ENCODE data around the gene STRIT1. TPM values are rescaled to one million over a fixed set of nuclear protein-coding genes. Genes with fewer than 3 reads are reported as not detected.
A peak's percentile ranks its signal among the peaks of the same experiment; 100 is the strongest.

The STRIT1 gene
- total and polyA plus RNA-seq, 2 experiments from 2014 or later, result 0.60 to 1.4 TPM

DNA sequence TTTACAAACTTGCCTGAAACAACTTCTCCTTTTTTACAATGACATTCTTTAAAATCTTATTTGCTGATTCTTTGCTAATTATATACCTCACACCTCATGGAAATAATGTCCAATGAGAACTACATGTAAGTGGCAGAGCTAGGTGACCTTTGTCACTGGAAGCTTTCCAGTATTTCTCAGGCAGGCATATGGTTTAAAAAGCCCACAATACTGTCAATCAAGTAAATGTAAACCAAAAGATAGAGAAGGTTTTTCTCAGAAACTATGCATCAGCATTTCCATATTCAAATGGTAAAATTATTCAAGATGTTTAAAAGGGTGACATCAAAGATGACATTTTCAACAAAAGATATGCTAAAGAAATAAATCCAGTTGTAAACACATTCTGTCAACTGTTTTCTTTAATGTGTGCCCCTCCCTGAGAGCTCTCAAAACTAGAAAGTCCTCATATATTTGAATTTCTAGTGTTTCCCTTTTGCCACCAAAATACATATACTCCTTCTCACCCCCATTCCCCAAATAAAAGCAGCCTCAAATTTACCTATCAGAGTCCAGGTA, 10.1 kb upstream of the STRIT1 start:
- Histone ChIP-seq H3K36me3 (replicated peaks; ENCODE audit: insufficient read depth, low read depth) (no peaks in the 10 kb centered on the region), H3K27ac (peak overlapping the region; percentile 28), H3K9me2 (replicated peaks; ENCODE audit: insufficient read depth) (no peaks in the 10 kb centered on the region), H3K4me1 (ENCODE audit: insufficient read depth) (peaks cover 9% of the 10 kb centered on the region), H2AFZ (no peak overlapping the region), H3K4me2 (no peak overlapping the region), H3K9me3 (ENCODE audit: low read depth) (no peaks in the 10 kb centered on the region), H3K4me3 (no peak overlapping the region), H4K20me1 (ENCODE audit: insufficient read depth, poor library complexity, severe bottlenecking) (no peaks in the 10 kb centered on the region), H3K79me2 (no peaks in the 10 kb centered on the region), H3K27me3 (no peaks in the 10 kb centered on the region)
- no peak for TF ChIP-seq EZH2phosphoT487 (IDR thresholded peaks at IDR 0.05; ENCODE audit: low read depth, severe bottlenecking, unreplicated experiment)
- TF ChIP-seq EZH2 (IDR thresholded peaks at IDR 0.05; ENCODE audit: borderline replicate concordance), result no peak
- TF ChIP-seq, protein P1, sequence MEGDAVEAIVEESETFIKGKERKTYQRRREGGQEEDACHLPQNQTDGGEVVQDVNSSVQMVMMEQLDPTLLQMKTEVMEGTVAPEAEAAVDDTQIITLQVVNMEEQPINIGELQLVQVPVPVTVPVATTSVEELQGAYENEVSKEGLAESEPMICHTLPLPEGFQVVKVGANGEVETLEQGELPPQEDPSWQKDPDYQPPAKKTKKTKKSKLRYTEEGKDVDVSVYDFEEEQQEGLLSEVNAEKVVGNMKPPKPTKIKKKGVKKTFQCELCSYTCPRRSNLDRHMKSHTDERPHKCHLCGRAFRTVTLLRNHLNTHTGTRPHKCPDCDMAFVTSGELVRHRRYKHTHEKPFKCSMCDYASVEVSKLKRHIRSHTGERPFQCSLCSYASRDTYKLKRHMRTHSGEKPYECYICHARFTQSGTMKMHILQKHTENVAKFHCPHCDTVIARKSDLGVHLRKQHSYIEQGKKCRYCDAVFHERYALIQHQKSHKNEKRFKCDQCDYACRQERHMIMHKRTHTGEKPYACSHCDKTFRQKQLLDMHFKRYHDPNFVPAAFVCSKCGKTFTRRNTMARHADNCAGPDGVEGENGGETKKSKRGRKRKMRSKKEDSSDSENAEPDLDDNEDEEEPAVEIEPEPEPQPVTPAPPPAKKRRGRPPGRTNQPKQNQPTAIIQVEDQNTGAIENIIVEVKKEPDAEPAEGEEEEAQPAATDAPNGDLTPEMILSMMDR (IDR thresholded peaks at IDR 0.05; ENCODE audit: poor library complexity), result no peak
- DNase-seq (ENCODE audit: low spot score), result no peak

DNA sequence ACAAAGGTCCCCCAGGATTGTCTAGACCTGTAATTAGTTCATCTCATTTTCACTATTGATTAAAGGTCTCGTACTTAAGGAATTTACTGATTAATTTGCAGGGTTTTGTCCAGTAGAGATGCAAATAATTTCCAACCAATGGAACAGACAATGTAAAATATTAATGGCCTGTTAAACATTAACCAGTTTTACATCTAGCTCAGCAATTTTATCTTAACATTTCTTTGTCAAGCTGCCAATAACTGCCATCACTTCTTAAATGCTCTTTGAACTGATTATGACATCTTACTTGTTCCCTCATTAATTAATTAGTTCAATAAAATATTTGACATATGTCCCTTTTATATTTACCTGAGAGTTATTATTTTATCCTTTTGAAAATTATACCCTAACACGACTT, 9.4 kb upstream of the STRIT1 start:
- H3K9me2 ChIP-seq (replicated peaks; ENCODE audit: insufficient read depth), result no peaks in the 10 kb centered on the region
- no peaks in the 10 kb centered on the region for H3K79me2 ChIP-seq
- H4K20me1 ChIP-seq (ENCODE audit: insufficient read depth, poor library complexity, severe bottlenecking), result no peaks in the 10 kb centered on the region
- DNase-seq (ENCODE audit: low spot score), result no peak
- no peak overlapping the region for H3K4me3 ChIP-seq
- H3K27me3 ChIP-seq, result no peaks in the 10 kb centered on the region
- peak overlapping the region; percentile 17 for H3K4me2 ChIP-seq
- no peaks in the 10 kb centered on the region for H3K9me3 ChIP-seq (ENCODE audit: low read depth)
- no peak overlapping the region for H2AFZ ChIP-seq
- H3K27ac ChIP-seq, result peak overlapping the region; percentile 28
- H3K4me1 ChIP-seq (ENCODE audit: insufficient read depth), result peaks cover 9% of the 10 kb centered on the region
- no peak for TF ChIP-seq EZH2 (IDR thresholded peaks at IDR 0.05; ENCODE audit: borderline replicate concordance)
- TF ChIP-seq EZH2phosphoT487 (IDR thresholded peaks at IDR 0.05; ENCODE audit: low read depth, severe bottlenecking, unreplicated experiment), result no peak
- TF ChIP-seq, protein P1 (IDR thresholded peaks at IDR 0.05; ENCODE audit: poor library complexity), result no peak
- WGBS (ENCODE audit: low lambda C conversion rate, missing lambda C conversion rate), result 84% methylated on average over 2 of the region's 2 CpGs
- H3K36me3 ChIP-seq (replicated peaks; ENCODE audit: insufficient read depth, low read depth), result no peaks in the 10 kb centered on the region

DNA sequence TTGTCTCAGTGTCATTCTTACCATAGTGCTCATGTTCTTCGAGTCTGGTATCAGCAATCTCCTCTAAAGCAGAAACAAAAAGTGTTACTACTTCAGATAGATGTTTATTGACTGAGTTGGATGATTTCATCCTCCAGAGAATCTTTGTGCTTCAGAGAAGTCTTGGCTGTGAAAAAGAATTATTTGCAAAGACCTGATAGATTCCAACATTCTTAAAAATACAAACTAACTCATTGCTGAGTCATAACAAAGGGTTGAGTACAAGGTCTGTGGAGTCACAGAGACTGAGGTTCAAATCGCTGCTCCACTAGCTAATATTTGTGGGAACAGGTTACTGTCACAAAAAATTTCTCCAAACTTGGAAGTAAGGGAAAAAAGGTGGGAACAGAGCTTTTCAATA, 9.0 kb upstream of the STRIT1 start:
- Histone ChIP-seq H3K4me1 (ENCODE audit: insufficient read depth) (peaks cover 9% of the 10 kb centered on the region), H3K27ac (peak overlapping the region; percentile 20), H3K27me3 (no peaks in the 10 kb centered on the region), H3K79me2 (no peaks in the 10 kb centered on the region), H3K36me3 (replicated peaks; ENCODE audit: insufficient read depth, low read depth) (no peaks in the 10 kb centered on the region), H4K20me1 (ENCODE audit: insufficient read depth, poor library complexity, severe bottlenecking) (no peaks in the 10 kb centered on the region), H3K9me2 (replicated peaks; ENCODE audit: insufficient read depth) (no peaks in the 10 kb centered on the region), H3K9me3 (ENCODE audit: low read depth) (no peaks in the 10 kb centered on the region), H2AFZ (no peak overlapping the region), H3K4me3 (no peak overlapping the region), H3K4me2 (peak overlapping the region; percentile 17)
- WGBS (ENCODE audit: low lambda C conversion rate, missing lambda C conversion rate), result 77% methylated on average over 2 of the region's 2 CpGs
- DNase-seq (ENCODE audit: low spot score), result no peak
- TF ChIP-seq, protein P1 (IDR thresholded peaks at IDR 0.05; ENCODE audit: poor library complexity), result no peak
- TF ChIP-seq EZH2phosphoT487 (IDR thresholded peaks at IDR 0.05; ENCODE audit: low read depth, severe bottlenecking, unreplicated experiment), result no peak
- TF ChIP-seq EZH2 (IDR thresholded peaks at IDR 0.05; ENCODE audit: borderline replicate concordance), result no peak

DNA sequence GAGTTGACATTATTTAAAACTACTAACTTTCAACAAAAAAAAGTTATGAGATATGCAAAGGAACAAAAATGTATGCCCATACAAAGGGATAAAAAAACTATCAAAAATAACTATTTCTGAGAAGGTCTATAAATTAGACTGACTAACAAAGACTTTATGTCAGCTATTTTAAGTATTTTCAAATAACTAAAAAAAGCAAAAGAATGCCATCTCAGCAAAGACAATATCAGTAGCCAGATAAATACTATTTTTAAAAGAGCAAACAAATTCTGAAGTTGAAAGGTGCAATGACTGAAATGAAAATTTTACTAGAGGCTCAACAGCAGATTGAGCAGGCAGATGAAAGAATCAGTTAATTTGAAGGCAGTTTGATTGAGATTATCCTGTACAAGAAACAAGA, 3.6 kb upstream of the STRIT1 start:
- TF ChIP-seq EZH2 (IDR thresholded peaks at IDR 0.05; ENCODE audit: borderline replicate concordance), result no peak
- TF ChIP-seq, protein P1 (IDR thresholded peaks at IDR 0.05; ENCODE audit: poor library complexity), result no peak
- TF ChIP-seq EZH2phosphoT487 (IDR thresholded peaks at IDR 0.05; ENCODE audit: low read depth, severe bottlenecking, unreplicated experiment), result no peak
- Histone ChIP-seq H3K9me3 (ENCODE audit: low read depth) (peaks cover 4% of the 10 kb centered on the region), H2AFZ (no peak overlapping the region), H4K20me1 (ENCODE audit: insufficient read depth, poor library complexity, severe bottlenecking) (no peaks in the 10 kb centered on the region), H3K4me1 (ENCODE audit: insufficient read depth) (no peaks in the 10 kb centered on the region), H3K36me3 (replicated peaks; ENCODE audit: insufficient read depth, low read depth) (no peaks in the 10 kb centered on the region), H3K4me3 (no peak overlapping the region), H3K27ac (no peak overlapping the region), H3K79me2 (no peaks in the 10 kb centered on the region), H3K27me3 (no peaks in the 10 kb centered on the region), H3K9me2 (replicated peaks; ENCODE audit: insufficient read depth) (no peaks in the 10 kb centered on the region), H3K4me2 (no peak overlapping the region)
- no peak for DNase-seq (ENCODE audit: low spot score)

Measured in hepatocyte (in vitro differentiated cells).